ENCODE data around the gene SAFB.

The SAFB gene

DNA sequence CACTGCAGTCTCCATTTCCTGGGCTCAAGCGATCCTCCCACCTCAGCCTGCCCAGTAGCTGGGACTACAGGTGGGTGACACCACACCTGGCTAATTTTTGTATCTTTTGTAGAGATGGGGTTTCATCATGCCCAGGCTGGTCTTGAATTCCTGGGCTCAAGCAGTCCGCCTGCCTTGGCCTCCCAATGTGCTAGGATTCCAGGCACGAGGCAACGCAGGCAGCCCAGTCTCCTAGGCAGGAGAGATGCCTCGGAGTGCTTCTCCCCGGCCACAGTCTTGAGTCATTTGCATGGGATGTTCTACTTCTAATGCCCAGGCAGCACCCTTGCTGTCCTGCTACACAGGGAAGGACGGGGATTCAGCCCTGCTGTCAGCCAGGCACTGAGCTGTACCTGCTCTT is 48.7 kb downstream of the SAFB start:
- DNase-seq: no peak

DNA sequence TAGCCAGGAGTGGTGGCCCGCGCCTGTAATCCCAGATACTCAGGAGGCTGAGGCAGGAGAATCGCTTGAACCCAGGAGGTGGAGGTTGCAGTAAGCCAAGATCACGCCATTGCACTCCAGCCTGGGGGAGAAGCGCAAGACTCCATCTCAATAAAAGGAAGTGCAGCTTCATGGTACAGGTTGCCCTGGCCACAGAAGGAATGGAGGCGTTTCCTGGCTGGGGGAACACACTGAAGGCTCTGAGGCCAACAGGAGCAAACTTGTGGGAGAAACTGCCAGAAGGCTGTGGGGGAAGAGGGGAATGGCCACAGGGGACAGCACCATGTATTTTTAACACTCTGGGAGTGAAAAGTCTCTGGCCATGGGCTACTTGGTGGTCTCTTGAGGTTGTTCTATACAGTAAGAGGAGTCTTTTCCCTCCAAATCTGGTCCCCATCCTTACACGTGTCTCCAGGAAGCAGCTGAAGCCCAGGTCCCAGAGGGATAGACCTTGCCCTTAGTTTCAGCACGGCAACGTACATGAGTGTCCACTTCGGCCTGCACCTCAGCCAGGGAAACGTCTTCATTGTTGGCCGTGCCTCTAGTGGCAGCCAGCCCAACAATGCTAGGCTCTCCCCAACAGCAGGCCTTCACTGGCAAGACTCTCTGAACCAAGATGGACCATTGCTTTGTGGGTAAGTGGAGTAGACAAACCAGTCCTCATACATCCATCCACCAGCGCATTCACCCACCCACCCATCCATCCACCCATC is 50.0 kb downstream of the SAFB start:
- no peak for DNase-seq

GRCh38 chr19:5673752-5674151 is 50.9 kb downstream of the SAFB start:
- no peak for DNase-seq

- peak; percentile 8 for DNase-seq
Observed at GRCh38 chr19:5674714-5675113, 51.8 kb downstream of the SAFB start.

DNA sequence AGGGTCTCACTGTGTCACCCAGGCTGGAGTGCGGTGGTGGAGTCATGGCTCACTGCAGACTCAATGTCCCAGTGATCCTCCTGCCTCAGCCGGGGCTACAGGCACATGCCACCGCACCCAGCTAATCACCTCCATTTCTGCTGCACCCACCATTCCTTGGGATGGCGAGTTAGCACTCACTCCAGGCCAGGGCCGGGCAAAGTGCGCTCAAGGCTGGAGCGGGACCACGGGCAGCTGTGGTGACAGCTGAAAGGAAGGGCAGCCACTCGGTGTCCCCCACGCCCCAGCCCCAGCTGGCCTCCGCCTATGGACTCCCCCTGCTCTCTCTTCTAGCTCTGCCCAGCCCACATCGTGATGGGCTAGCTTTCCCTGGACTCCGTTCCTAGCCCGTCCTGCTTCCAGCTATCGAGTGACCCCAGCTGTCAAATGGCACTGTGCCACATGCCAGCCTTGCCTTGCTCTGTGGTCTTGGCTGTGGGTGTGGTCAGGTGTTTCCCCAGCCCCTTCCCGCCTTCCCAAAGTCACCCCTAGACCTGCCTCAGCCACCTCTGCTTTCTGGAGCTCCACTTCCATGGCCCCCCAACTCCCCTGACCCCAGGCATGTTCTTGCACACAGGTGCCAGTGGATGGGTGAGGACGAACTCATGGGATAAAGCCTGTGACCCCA is 53.4 kb downstream of the SAFB start:
- DNase-seq: no peak

- DNase-seq: no peak
Observed at GRCh38 chr19:5676772-5677105, 53.9 kb downstream of the SAFB start.

DNA sequence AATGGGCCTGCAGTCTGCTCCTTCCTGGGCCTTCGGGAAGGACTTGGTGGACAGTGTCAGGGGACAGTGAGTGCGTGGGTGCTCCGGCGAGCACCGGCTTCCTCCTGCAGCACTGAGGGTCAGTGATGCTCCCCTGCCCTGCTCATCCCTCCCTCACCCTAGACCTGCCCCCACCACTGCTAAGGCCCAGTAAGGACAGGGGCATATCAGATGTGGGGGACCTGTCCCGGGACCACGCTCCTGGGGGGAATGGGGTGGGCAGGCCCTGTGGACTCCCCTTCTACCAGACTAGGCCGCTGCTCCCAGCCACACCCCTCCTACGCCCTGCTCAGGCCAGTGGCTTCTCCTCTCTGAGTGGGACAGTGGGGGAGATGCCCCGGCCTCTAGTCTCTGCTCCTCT is 54.3 kb downstream of the SAFB start:
- no peak for DNase-seq

DNA sequence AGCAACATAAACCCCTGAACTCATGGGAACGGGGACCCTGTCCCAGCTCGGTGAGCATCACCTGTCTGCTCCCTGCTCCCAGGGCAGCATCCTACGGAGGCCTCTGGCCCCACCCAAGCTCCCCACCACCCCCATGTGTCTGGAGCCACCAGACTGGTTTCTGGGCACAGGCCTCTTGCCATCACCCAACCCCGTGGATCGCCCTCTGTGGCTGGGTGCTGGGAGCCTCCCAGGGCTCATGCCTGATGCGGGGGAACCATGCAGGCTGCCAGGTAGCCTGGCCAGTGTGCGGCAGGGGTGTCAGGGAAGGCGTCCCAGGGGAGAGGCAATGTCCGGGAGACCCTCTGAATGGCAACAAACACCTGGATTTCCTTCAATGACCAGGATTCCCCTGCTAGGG is 54.7 kb downstream of the SAFB start:
- DNase-seq: no peak

GRCh38 chr19:5678071-5678718 is 55.3 kb downstream of the SAFB start:
- no peak for DNase-seq

DNA sequence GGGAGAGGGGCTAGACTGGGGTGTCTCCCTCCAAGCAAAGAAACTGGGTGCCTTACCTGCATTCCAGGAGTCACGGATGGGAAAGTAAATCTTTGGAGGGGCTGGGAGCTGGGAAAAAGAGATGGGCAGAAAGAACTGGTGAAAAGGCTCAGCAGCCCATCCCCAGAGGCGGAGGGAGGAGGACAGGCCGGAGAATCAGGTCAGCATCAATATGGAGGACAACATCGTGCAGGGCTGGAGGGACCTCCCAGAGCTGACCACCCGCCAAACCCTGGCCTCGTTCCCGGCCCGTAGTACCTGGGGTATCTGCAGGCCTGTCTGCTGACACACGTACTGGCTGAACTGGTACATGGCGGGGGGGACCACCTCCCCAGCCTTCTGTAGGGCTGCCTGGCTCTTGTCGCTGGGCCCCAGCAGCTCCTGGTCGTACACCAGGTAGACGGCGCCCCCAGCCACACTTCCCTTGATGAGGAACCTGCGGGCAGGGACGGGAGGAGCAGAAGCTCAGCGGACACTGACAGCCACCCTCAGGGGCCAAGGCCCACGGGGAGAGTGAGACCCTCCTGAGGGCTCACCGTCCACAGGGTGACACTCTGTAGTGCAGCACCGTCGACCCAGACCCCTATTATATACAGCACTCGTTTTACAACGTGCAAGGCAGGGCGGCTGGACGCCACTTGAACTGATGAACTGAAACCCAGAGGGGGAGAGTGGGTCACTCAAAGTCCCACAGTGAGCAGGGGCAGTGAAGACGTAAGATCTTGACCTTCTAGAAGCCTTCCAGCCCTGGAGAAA is 56.6 kb downstream of the SAFB start:
- no peak for DNase-seq

- DNase-seq: no peak
Observed at GRCh38 chr19:5680084-5680436, 57.2 kb downstream of the SAFB start.

- DNase-seq: peak; percentile 99
Observed at GRCh38 chr19:5680437-5681368, 57.8 kb downstream of the SAFB start, which contains the start of the genes HSD11B1L and MICOS13. Gene HSD11B1L, plus strand, starts transcription at chr19:5681027. Its CDS starts 3,806 bp downstream, at chr19:5684833. Gene MICOS13, minus strand, starts transcription at chr19:5680516. Its CDS starts 30 bp downstream, at chr19:5680486.

- DNase-seq: no peak
Observed at GRCh38 chr19:5681391-5682106, 58.7 kb downstream of the SAFB start.

- DNase-seq: no peak
Observed at GRCh38 chr19:5682107-5682482, 59.2 kb downstream of the SAFB start.

- DNase-seq: no peak
Observed at GRCh38 chr19:5683177-5683886, 60.4 kb downstream of the SAFB start.

DNA sequence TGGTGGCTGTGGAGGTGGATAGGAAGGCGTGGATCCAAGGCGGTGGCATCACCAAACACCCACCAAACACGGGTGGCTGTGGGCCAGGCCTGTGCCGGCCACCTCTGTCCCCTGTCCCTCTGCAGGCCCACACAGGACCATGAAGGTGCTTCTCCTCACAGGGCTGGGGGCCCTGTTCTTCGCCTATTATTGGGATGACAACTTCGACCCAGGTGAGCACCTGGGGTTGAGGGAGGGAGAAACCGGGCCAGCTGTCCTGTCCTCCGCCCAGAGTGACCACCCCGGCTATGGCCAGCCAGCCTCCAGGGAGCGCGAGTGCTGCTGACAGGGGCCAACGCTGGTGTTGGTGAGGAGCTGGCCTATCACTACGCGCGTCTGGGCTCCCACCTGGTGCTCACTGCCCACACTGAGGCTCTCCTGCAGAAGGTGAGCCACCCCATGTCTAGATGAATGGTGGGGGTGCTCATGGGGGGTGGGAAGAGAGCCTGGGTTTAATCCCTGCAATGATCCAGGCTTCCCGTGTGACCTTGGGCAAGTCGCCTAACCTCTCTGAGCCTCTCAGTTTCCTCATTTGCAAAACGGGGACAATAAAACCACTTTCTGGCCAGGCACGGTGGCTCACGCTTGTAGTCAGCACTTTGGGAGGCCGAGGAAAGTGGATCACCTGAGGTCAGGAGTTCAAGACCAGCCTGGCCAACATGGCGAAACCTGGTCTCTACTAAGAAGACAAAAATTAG is 62.0 kb downstream of the SAFB start:
- DNase-seq: no peak

GRCh38 chr19:5686326-5686646 is 63.4 kb downstream of the SAFB start:
- no peak for DNase-seq

GRCh38 chr19:5686647-5687359 is 63.9 kb downstream of the SAFB start:
- peak; percentile 89 for DNase-seq

- DNase-seq: no peak
Observed at GRCh38 chr19:5687360-5688198, 64.7 kb downstream of the SAFB start.
